HepG2 (cell line): ENCODE measurements around the gene CPS1. TPM values are rescaled to one million over a fixed set of nuclear protein-coding genes. Genes with fewer than 3 reads are reported as not detected.

Source experiments
- ATAC-seq: fragments of 200-7000 bp; cut with Tn5 transposase; 3 replicates; pipeline ENCODE4 v1.9.1; 2020; ENCODE audit warnings: mild to moderate bottlenecking, moderate library complexity
- BruUV-seq: library from RNA; stranded (reverse); fragments of 400-500 nt; replicated peaks from 2 replicates; lab custom pipeline; 2021; lab: Mats Ljungman, UMichigan
- CTCF ChIA-PET: fragments of 300-600 bp; formaldehyde crosslinking; extraction: SDS; loops from one replicate; lab custom pipeline; 2021; ENCODE audit warnings: low total read pairs, inconsistent platforms, low intra/inter-chr PET ratio; lab: Yijun Ruan, JAX
- POLR2A ChIA-PET: fragments of 350-600 bp; sonication (Branson Sonifier 250); formaldehyde crosslinking; loops from one replicate; lab custom pipeline; 2020; ENCODE audit warnings: antibody characterized with exemption, inconsistent platforms; lab: Yijun Ruan, JAX
- DNase-seq: peaks from one replicate; pipeline ENCODE4 v3.0.0-alpha.2; 2015; ENCODE audit warnings: low spot score
- FAIRE-seq: peaks from 3 replicates; lab custom pipeline; 2011; peaks lifted over from hg19 to GRCh38; lab: Jason Lieb, UNC
- H2AFZ ChIP-seq: one replicate; pipeline ENCODE4 v1.6.1; 2011; ENCODE audit warnings: low read length, inconsistent platforms
- H3K27ac ChIP-seq: fragments of 300-600 bp; 3 replicates; pipeline ENCODE4 v1.8.0; 2011; ENCODE audit warnings: mixed run types, mild to moderate bottlenecking, mixed read lengths, low read length, inconsistent platforms; ENCODE audit not compliant: insufficient read depth; ENCODE audit errors: extremely low read length
- H3K27me3 ChIP-seq, 2 experiments: fragments of 200-600 bp in 1 of 2; 2 replicates in 1 of 2; 3 replicates in 1 of 2; pipeline versions ENCODE4 v1.6.0 to v1.8.0; 2011; ENCODE audit warnings: low read length in 2 of 2, mild to moderate bottlenecking in 2 of 2, moderate library complexity in 2 of 2, inconsistent platforms in 1 of 2; ENCODE audit not compliant: insufficient read depth in 2 of 2, control insufficient read depth in 1 of 2
- H3K36me3 ChIP-seq, 2 experiments: fragments of 200-600 bp in 1 of 2; replicated peaks in 1 of 2; 2 replicates in 1 of 2; 3 replicates in 1 of 2; pipeline versions ENCODE4 v1.5.1 to v1.8.0; 2011; ENCODE audit warnings: low read length in 2 of 2, inconsistent platforms in 1 of 2; ENCODE audit not compliant: insufficient read depth in 2 of 2, control insufficient read depth in 1 of 2
- H3K4me1 ChIP-seq: 2 replicates; pipeline ENCODE4 v1.5.1; 2012; ENCODE audit warnings: low read length, inconsistent platforms; ENCODE audit not compliant: insufficient read depth
- H3K4me2 ChIP-seq: 2 replicates; pipeline ENCODE4 v1.6.0; 2011; ENCODE audit warnings: low read depth, low read length, inconsistent platforms
- H3K4me3 ChIP-seq, 3 experiments: fragments of 200-600 bp in 1 of 3; sonication (generic), shearing (Covaris generic) in 1 of 3; replicated peaks in 1 of 3; 2 replicates each; pipeline ENCODE4 v1.5.1; 2011 to 2016; ENCODE audit warnings: low read length in 3 of 3, inconsistent platforms in 2 of 3, low read depth in 2 of 3, mild to moderate bottlenecking in 2 of 3, control low read depth in 1 of 3, mixed read lengths in 1 of 3; ENCODE audit not compliant: insufficient read depth in 1 of 3
- H3K79me2 ChIP-seq: one replicate; pipeline ENCODE4 v1.6.1; 2011; ENCODE audit warnings: low read length, inconsistent platforms; ENCODE audit not compliant: insufficient read depth
- H3K9ac ChIP-seq: 2 replicates; pipeline ENCODE4 v1.6.0; 2011; ENCODE audit warnings: mild to moderate bottlenecking, low read depth, low read length, inconsistent platforms; ENCODE audit not compliant: insufficient read depth
- H3K9me3 ChIP-seq: 2 replicates; pipeline ENCODE4 v1.5.1; 2012; ENCODE audit warnings: mild to moderate bottlenecking, low read length
- H4K20me1 ChIP-seq: 2 replicates; pipeline ENCODE4 v1.6.0; 2011; ENCODE audit warnings: inconsistent platforms, mild to moderate bottlenecking, low read length, moderate library complexity; ENCODE audit not compliant: insufficient read depth
- FOXK1 ChIP-seq: sonication (generic); formaldehyde crosslinking; IDR thresholded peaks from 2 replicates; pipeline ENCODE4 v1.4.0; 2020; ENCODE audit warnings: low read depth, missing genetic modification reagents, borderline replicate concordance
- HNF4A ChIP-seq: sonication (generic); formaldehyde crosslinking; IDR thresholded peaks from 2 replicates; pipeline ENCODE4 v1.4.0; 2020; ENCODE audit warnings: missing genetic modification reagents
- KLF9 ChIP-seq: IDR thresholded peaks from 2 replicates; pipeline ENCODE4 v1.6.1; 2016; ENCODE audit warnings: low read depth
- NR2F1 ChIP-seq, 2 experiments: fragments of 450-650 bp in 1 of 2; formaldehyde crosslinking in 1 of 2; IDR thresholded peaks; 2 replicates each; pipeline versions ENCODE4 v1.5.0 to v1.6.1; 2016 to 2020; ENCODE audit warnings: mild to moderate bottlenecking in 1 of 2, missing compliant biosample characterization in 1 of 2, missing genetic modification reagents in 1 of 2, moderate library complexity in 1 of 2
- POGZ ChIP-seq: sonication (generic); formaldehyde crosslinking; IDR thresholded peaks from 2 replicates; pipeline ENCODE4 v1.4.0; 2020; ENCODE audit warnings: mild to moderate bottlenecking, missing genetic modification reagents
- ZNF674 ChIP-seq: sonication (generic); formaldehyde crosslinking; IDR thresholded peaks from 2 replicates; pipeline ENCODE4 v1.5.0; 2020; ENCODE audit warnings: low read depth, mild to moderate bottlenecking, missing genetic modification reagents
- ZNF839 ChIP-seq: sonication (generic); formaldehyde crosslinking; IDR thresholded peaks from 2 replicates; pipeline ENCODE4 v1.4.0; 2020; ENCODE audit warnings: missing genetic modification reagents, mild to moderate bottlenecking, borderline replicate concordance
- whole genome bisulfite sequencing: methylation state at CpG from one replicate; pipeline ENCODE4 v1.1.6; 2017; ENCODE audit warnings: low lambda C conversion rate; 5-methylcytosine and 5-hydroxymethylcytosine counted together
- in situ Hi-C: cut with HindIII; loops from 2 replicates; pipeline ENCODE4 v1.10.0; 2017; ENCODE audit warnings: low pct_unique_long_range_greater_than_20kb; ENCODE audit not compliant: extremely low pct_ligation_motif_present
- intact Hi-C: fragments of 100-400 bp; cut with micrococcal nuclease; formaldehyde crosslinking; loops from one replicate; pipeline ENCODE4 v1.10.0; 2022; ENCODE audit not compliant: unreplicated experiment
- polyA plus RNA-seq, 8 experiments: library from polyadenylated mRNA; depleted of rRNA in 3 of 8; stranded (reverse) in 7 of 8; unstranded in 1 of 8; fragments of >200 nt; fragmentation: Illumina TruSeq in 4 of 8; extraction: Trizol in 4 of 8; gene quantifications; 2 replicates each; pipeline versions ENCODE4 v1.2.1 to v1.2.3, GENCODE V29; 2011 to 2016; ENCODE audit warnings: low read depth in 4 of 8, missing spikeins in 1 of 8, mixed read lengths in 1 of 8; ENCODE audit not compliant: insufficient read depth in 1 of 8
- total RNA-seq, 5 experiments: library from RNA; depleted of rRNA; stranded (reverse); fragments of >200 nt; fragmentation: Illumina TruSeq; extraction: Trizol; gene quantifications; 2 replicates each; pipeline ENCODE4 v1.2.3, GENCODE V29; 2016; ENCODE audit warnings: low read depth in 1 of 5
- TF ChIP-seq, protein P1 (sequence below): sonication (generic); formaldehyde crosslinking; IDR thresholded peaks from 2 replicates; pipeline ENCODE4 v1.4.0; 2020; ENCODE audit warnings: missing genetic modification reagents, mild to moderate bottlenecking, borderline replicate concordance
- TF ChIP-seq, protein P2 (sequence below): sonication (generic); formaldehyde crosslinking; conservative IDR thresholded peaks from 2 replicates; pipeline ENCODE4 v1.4.0; 2020; ENCODE audit warnings: missing genetic modification reagents
- TF ChIP-seq, protein P3 (sequence below): IDR thresholded peaks from 2 replicates; pipeline ENCODE4 v1.6.1; 2016; ENCODE audit warnings: control low read depth
- TF ChIP-seq, protein P4 (sequence below): IDR thresholded peaks from 2 replicates; pipeline ENCODE4 v1.6.1; 2016; ENCODE audit warnings: low read depth, control low read depth

The CPS1 gene
- total and polyA plus RNA-seq, 2 of the 13 experiments (the other 11 are each of a cell fraction or from before 2014, with no cell fraction given): 24.4 to 51.7 TPM

DNA sequence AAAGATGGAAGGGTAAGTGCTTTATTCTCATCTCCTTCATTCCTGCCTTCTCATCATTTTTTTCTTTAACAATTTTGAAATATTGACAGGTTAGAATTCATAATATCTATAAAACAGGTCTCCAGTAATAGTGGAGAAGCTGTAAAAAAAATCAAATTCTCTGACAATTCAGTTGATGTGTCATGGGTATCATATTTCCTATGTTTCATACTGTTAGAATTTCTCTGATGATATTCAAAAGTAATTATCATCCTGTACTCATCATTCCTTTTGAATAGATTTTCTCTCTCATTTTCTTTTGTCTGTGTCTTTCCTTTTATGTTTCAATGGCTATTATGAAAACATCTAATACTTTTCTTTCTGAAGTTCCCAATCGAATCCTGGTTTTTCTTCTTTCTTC lies 97.7 kb downstream of the CPS1 start:
- DNase-seq: no peak
- 51% methylated on average over 1 of the region's 1 CpG for WGBS
- Histone ChIP-seq H3K4me2 (no peak overlapping the region), H3K9ac (no peak overlapping the region), H3K36me3 (peaks cover 0 to 4% of the 10 kb centered on the region in 2 experiments; a peak in 2 of 5 replicates), H3K79me2 (no peaks in the 10 kb centered on the region), H3K9me3 (no peaks in the 10 kb centered on the region), H4K20me1 (no peaks in the 10 kb centered on the region), H3K27me3 (no peaks in the 10 kb centered on the region), H3K27ac (no peak overlapping the region), H3K4me3 (no peak overlapping the region), H3K4me1 (no peaks in the 10 kb centered on the region), H2AFZ (no peak overlapping the region)
- no peak for FAIRE-seq
- no peak for TF ChIP-seq NR2F1 (CRISPR knock-in tag; IDR thresholded peaks at IDR 0.05)
- ChIA-PET POLR2A (no interaction called here), CTCF (no interaction called here)
- intact Hi-C loops (no loop called here), in situ Hi-C loops (loop anchor here (25.0 kb wide), 1 partner anchor 383 kb away; no protein-coding TSS in a partner anchor)
- ATAC-seq: no peak
- BruUV-seq: no TSS peak

DNA sequence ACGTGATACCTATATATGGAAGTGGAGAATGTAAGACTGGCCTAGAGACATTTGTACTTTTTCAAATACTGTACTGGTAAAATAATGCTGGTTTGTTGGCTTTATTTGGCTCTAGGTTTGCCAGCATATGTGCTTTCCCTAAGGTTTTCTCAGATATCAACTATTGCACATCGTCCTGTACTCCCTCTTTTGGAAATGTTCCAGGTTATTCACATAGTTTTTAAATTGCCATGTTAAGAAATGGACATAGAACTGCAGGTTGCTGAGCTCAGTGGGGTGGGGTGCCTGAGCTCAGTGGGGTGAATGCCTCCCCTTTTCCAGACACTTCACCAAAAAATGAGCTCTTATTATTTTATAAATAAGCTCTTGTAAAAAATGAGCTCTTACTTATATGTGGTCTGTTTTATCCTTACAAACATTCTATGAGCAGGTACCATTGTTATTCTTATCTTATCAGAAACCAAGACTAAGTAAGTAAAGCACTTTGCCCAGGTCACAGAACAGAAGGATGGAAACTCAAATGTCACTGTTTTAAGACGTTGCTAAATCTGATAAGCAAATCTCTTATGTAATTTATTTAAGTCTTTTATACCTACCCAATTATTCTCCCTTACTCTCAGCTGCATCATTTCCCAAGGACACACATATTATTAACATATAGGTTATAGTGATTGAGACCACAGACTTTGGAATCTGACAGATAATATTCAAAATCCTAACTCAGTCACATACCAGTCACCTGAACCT lies 99.0 kb downstream of the CPS1 start:
- no peak for FAIRE-seq
- no peak for TF ChIP-seq FOXK1 (CRISPR knock-in tag)
- TF ChIP-seq, protein P1, sequence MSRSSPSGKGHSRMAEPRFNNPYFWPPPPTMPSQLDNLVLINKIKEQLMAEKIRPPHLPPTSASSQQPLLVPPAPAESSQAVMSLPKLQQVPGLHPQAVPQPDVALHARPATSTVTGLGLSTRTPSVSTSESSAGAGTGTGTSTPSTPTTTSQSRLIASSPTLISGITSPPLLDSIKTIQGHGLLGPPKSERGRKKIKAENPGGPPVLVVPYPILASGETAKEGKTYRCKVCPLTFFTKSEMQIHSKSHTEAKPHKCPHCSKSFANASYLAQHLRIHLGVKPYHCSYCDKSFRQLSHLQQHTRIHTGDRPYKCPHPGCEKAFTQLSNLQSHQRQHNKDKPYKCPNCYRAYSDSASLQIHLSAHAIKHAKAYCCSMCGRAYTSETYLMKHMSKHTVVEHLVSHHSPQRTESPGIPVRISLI: no peak
- TF ChIP-seq, protein P2, sequence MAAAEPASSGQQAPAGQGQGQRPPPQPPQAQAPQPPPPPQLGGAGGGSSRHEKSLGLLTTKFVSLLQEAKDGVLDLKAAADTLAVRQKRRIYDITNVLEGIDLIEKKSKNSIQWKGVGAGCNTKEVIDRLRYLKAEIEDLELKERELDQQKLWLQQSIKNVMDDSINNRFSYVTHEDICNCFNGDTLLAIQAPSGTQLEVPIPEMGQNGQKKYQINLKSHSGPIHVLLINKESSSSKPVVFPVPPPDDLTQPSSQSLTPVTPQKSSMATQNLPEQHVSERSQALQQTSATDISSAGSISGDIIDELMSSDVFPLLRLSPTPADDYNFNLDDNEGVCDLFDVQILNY (CRISPR knock-in tag): no peak
- TF ChIP-seq ZNF674: no peak
- TF ChIP-seq, protein P3, sequence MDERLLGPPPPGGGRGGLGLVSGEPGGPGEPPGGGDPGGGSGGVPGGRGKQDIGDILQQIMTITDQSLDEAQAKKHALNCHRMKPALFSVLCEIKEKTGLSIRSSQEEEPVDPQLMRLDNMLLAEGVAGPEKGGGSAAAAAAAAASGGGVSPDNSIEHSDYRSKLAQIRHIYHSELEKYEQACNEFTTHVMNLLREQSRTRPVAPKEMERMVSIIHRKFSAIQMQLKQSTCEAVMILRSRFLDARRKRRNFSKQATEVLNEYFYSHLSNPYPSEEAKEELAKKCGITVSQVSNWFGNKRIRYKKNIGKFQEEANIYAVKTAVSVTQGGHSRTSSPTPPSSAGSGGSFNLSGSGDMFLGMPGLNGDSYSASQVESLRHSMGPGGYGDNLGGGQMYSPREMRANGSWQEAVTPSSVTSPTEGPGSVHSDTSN (CRISPR knock-in tag): no peak
- TF ChIP-seq KLF9: no peak
- no peak for TF ChIP-seq HNF4A (CRISPR knock-in tag)
- TF ChIP-seq, protein P4, sequence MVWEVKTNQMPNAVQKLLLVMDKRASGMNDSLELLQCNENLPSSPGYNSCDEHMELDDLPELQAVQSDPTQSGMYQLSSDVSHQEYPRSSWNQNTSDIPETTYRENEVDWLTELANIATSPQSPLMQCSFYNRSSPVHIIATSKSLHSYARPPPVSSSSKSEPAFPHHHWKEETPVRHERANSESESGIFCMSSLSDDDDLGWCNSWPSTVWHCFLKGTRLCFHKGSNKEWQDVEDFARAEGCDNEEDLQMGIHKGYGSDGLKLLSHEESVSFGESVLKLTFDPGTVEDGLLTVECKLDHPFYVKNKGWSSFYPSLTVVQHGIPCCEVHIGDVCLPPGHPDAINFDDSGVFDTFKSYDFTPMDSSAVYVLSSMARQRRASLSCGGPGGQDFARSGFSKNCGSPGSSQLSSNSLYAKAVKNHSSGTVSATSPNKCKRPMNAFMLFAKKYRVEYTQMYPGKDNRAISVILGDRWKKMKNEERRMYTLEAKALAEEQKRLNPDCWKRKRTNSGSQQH (CRISPR knock-in tag): no peak
- TF ChIP-seq ZNF839: no peak
- no peak for TF ChIP-seq POGZ (CRISPR knock-in tag)
- no peaks in the 10 kb centered on the region for H3K27me3 ChIP-seq
- intact Hi-C loops (no loop called here), in situ Hi-C loops (loop anchor here (25.0 kb wide), 1 partner anchor 382 kb away; no protein-coding TSS in a partner anchor)
- H3K36me3 ChIP-seq: peaks cover 1 to 4% of the 10 kb centered on the region in 2 experiments; a peak in 2 of 5 replicates
- no peak overlapping the region for H3K9ac ChIP-seq
- H3K4me1 ChIP-seq: no peaks in the 10 kb centered on the region
- BruUV-seq: no TSS peak
- H4K20me1 ChIP-seq: no peaks in the 10 kb centered on the region
- no peak for ATAC-seq
- H3K79me2 ChIP-seq: no peaks in the 10 kb centered on the region
- no peak overlapping the region for H3K4me3 ChIP-seq
- ChIA-PET CTCF (no interaction called here), POLR2A (no interaction called here)
- H3K4me2 ChIP-seq: no peak overlapping the region
- H3K27ac ChIP-seq: no peak overlapping the region
- H3K9me3 ChIP-seq: peaks cover 8% of the 10 kb centered on the region
- DNase-seq: no peak
- 56% methylated on average over 3 of the region's 3 CpGs for WGBS
- H2AFZ ChIP-seq: no peak overlapping the region
